C4-2B (cell line): ENCODE measurements around the gene PISD.

ENCODE experiments used
- ZFX ChIP-seq: fragments of 450-650 bp; IDR thresholded peaks from 2 replicates; pipeline ENCODE4 v1.6.1; 2017
- TF ChIP-seq, protein P1 (sequence below): fragments of 450-650 bp; conservative IDR thresholded peaks from 2 replicates; pipeline ENCODE4 v1.5.1; 2017; ENCODE audit warnings: mild to moderate bottlenecking

- TF ChIP-seq, protein P1, sequence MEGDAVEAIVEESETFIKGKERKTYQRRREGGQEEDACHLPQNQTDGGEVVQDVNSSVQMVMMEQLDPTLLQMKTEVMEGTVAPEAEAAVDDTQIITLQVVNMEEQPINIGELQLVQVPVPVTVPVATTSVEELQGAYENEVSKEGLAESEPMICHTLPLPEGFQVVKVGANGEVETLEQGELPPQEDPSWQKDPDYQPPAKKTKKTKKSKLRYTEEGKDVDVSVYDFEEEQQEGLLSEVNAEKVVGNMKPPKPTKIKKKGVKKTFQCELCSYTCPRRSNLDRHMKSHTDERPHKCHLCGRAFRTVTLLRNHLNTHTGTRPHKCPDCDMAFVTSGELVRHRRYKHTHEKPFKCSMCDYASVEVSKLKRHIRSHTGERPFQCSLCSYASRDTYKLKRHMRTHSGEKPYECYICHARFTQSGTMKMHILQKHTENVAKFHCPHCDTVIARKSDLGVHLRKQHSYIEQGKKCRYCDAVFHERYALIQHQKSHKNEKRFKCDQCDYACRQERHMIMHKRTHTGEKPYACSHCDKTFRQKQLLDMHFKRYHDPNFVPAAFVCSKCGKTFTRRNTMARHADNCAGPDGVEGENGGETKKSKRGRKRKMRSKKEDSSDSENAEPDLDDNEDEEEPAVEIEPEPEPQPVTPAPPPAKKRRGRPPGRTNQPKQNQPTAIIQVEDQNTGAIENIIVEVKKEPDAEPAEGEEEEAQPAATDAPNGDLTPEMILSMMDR, result no peak
- TF ChIP-seq ZFX, result no peak
Observed at GRCh38 chr22:31604137-31604705, 57.8 kb downstream of the PISD start.
